Sigmoid colon (tissue), 4 donors: ENCODE data around the gene TMEM92.

Experiments used
- CTCF ChIP-seq, 4 experiments: fragments of 450-650 bp in 3 of 4; fragments of 200-600 bp in 1 of 4; IDR thresholded peaks; one replicate each; pipeline ENCODE4 v1.5.1; 2016 to 2019; ENCODE audit warnings: antibody characterized with exemption in 4 of 4, mild to moderate bottlenecking in 3 of 4, moderate library complexity in 2 of 4
- EP300 ChIP-seq, 4 donors: sonication (generic); formaldehyde crosslinking; IDR thresholded peaks; one replicate each; pipeline ENCODE4 v1.6.1; 2017; ENCODE audit warnings: antibody characterized with exemption in 4 of 4
- POLR2A ChIP-seq, 2 donors: fragments of 450-650 bp; IDR thresholded peaks; one replicate each; pipeline ENCODE4 v1.6.1; 2016; ENCODE audit warnings: antibody characterized with exemption in 2 of 2, mild to moderate bottlenecking in 2 of 2, moderate library complexity in 2 of 2
- POLR2AphosphoS5 ChIP-seq, 4 donors: sonication (generic); formaldehyde crosslinking; IDR thresholded peaks; one replicate each; pipeline ENCODE4 v1.6.1; 2017; ENCODE audit warnings: antibody characterized with exemption in 4 of 4

- TF ChIP-seq CTCF (IDR thresholded peaks at IDR 0.05) (no peak), EP300 (IDR thresholded peaks at IDR 0.05) (no peak), POLR2A (IDR thresholded peaks at IDR 0.05) (no peak), POLR2AphosphoS5 (IDR thresholded peaks at IDR 0.05) (no peak)
Measured at GRCh38 chr17:50274142-50274896, at the start of gene TMEM92.
